Liver (tissue), 9 donors: ENCODE data around the gene PAXIP1. TPM values are rescaled to one million over a fixed set of nuclear protein-coding genes. Genes with fewer than 3 reads are reported as not detected.

Experiments
- DNase-seq: peaks from one replicate; pipeline ENCODE4 v3.0.0-alpha.2; 2017; ENCODE audit warnings: low spot score
- H3K27ac ChIP-seq, 2 donors: one replicate each; pipeline ENCODE4 v1.7.0; 2013; ENCODE audit warnings: inconsistent platforms in 2 of 2, low read length in 2 of 2, control low read depth in 1 of 2, low read depth in 1 of 2, mild to moderate bottlenecking in 1 of 2
- H3K27me3 ChIP-seq, 4 donors: one replicate each; pipeline versions ENCODE4 v1.6.1 to v1.7.0; 2013; ENCODE audit warnings: low read length in 3 of 4, inconsistent platforms in 1 of 4, mild to moderate bottlenecking in 1 of 4, moderate library complexity in 1 of 4; ENCODE audit not compliant: control insufficient read depth in 4 of 4, insufficient read depth in 4 of 4
- H3K36me3 ChIP-seq, 4 donors: one replicate each; pipeline versions ENCODE4 v1.6.1 to v1.7.0; 2013; ENCODE audit warnings: low read length in 3 of 4, mild to moderate bottlenecking in 3 of 4, low read depth in 1 of 4, moderate library complexity in 1 of 4; ENCODE audit not compliant: control insufficient read depth in 4 of 4, insufficient read depth in 3 of 4
- H3K4me1 ChIP-seq, 4 donors: one replicate each; pipeline versions ENCODE4 v1.6.1 to v1.7.0; 2013; ENCODE audit warnings: low read length in 3 of 4, mild to moderate bottlenecking in 3 of 4, moderate library complexity in 1 of 4; ENCODE audit not compliant: control insufficient read depth in 4 of 4, insufficient read depth in 4 of 4
- H3K4me3 ChIP-seq, 3 donors: one replicate each; pipeline versions ENCODE4 v1.6.1 to v1.7.0; 2013; ENCODE audit warnings: low read length in 3 of 3, control low read depth in 1 of 3, low read depth in 1 of 3, mild to moderate bottlenecking in 1 of 3
- H3K9ac ChIP-seq, 2 donors: one replicate each; pipeline ENCODE4 v1.7.0; 2013; ENCODE audit warnings: low read length in 2 of 2, mild to moderate bottlenecking in 2 of 2, moderate library complexity in 2 of 2, control low read depth in 1 of 2, low read depth in 1 of 2
- H3K9me3 ChIP-seq, 4 donors: one replicate each; pipeline versions ENCODE4 v1.6.1 to v1.7.0; 2013; ENCODE audit warnings: low read length in 3 of 4; ENCODE audit not compliant: control insufficient read depth in 4 of 4
- ATF3 ChIP-seq: IDR thresholded peaks from 2 replicates; pipeline ENCODE4 v1.6.1; 2016; ENCODE audit warnings: antibody characterized with exemption
- CTCF ChIP-seq: fragments of 150-350 bp; IDR thresholded peaks from 2 replicates; pipeline ENCODE4 v1.5.1; 2017; ENCODE audit warnings: improper control_type of control experiment, low read depth, low read length; ENCODE audit not compliant: missing input control
- EGR1 ChIP-seq, 2 donors: IDR thresholded peaks; 2 replicates each; pipeline ENCODE4 v1.6.1; 2016 to 2018; ENCODE audit warnings: antibody characterized with exemption in 2 of 2, low read depth in 2 of 2
- FOXA1 ChIP-seq: IDR thresholded peaks from 2 replicates; pipeline ENCODE4 v1.6.1; 2016; ENCODE audit warnings: antibody characterized with exemption
- GABPA ChIP-seq, 2 donors: IDR thresholded peaks in 1 of 2; conservative IDR thresholded peaks in 1 of 2; 2 replicates each; pipeline ENCODE4 v1.6.1; 2016; ENCODE audit warnings: antibody characterized with exemption in 2 of 2, mild to moderate bottlenecking in 1 of 2, moderate library complexity in 1 of 2
- HNF4A ChIP-seq, 2 donors: conservative IDR thresholded peaks; 2 replicates each; pipeline ENCODE4 v1.6.1; 2016; ENCODE audit warnings: antibody characterized with exemption in 2 of 2, mild to moderate bottlenecking in 2 of 2
- HNF4G ChIP-seq: IDR thresholded peaks from 2 replicates; pipeline ENCODE4 v1.6.1; 2016; ENCODE audit warnings: antibody characterized with exemption
- JUND ChIP-seq, 2 donors: IDR thresholded peaks; 2 replicates each; pipeline ENCODE4 v1.6.1; 2016; ENCODE audit warnings: antibody characterized with exemption in 2 of 2
- MAX ChIP-seq: IDR thresholded peaks from 2 replicates; pipeline ENCODE4 v1.6.1; 2016; ENCODE audit warnings: antibody characterized with exemption
- NR2F2 ChIP-seq: IDR thresholded peaks from 2 replicates; pipeline ENCODE4 v1.6.1; 2016; ENCODE audit warnings: antibody characterized with exemption
- RAD21 ChIP-seq, 2 donors: IDR thresholded peaks; 2 replicates each; pipeline ENCODE4 v1.6.1; 2016; ENCODE audit warnings: antibody characterized with exemption in 2 of 2, mild to moderate bottlenecking in 2 of 2
- RXRA ChIP-seq, 2 donors: IDR thresholded peaks; 2 replicates each; pipeline ENCODE4 v1.6.1; 2017 to 2018; ENCODE audit warnings: antibody characterized with exemption in 2 of 2, mild to moderate bottlenecking in 1 of 2
- SP1 ChIP-seq: IDR thresholded peaks from 2 replicates; pipeline ENCODE4 v1.6.1; 2018; ENCODE audit warnings: antibody characterized with exemption, mild to moderate bottlenecking
- TAF1 ChIP-seq: conservative IDR thresholded peaks from 2 replicates; pipeline ENCODE4 v1.6.1; 2016; ENCODE audit warnings: antibody characterized with exemption, mild to moderate bottlenecking
- YY1 ChIP-seq: IDR thresholded peaks from 2 replicates; pipeline ENCODE4 v1.6.1; 2016; ENCODE audit warnings: antibody characterized with exemption, mild to moderate bottlenecking
- ZBTB33 ChIP-seq: IDR thresholded peaks from 2 replicates; pipeline ENCODE4 v1.6.1; 2016; ENCODE audit warnings: antibody characterized with exemption
- WGBS: extraction: QIAGEN DNeasy Blood & Tissue Kit; methylation state at CpG from one replicate; pipeline ENCODE4 v1.1.7; 2013; 5-methylcytosine and 5-hydroxymethylcytosine counted together
- polyA plus RNA-seq, 2 donors: library from polyadenylated mRNA; stranded (reverse) in 1 of 2; unstranded in 1 of 2; fragments of 200-250 nt in 1 of 2; fragments of >200 nt in 1 of 2; fragmentation: Nextera tagmentation in 1 of 2; extraction: Ambion mirVana in 1 of 2; gene quantifications; one replicate each; pipeline versions ENCODE4 v1.2.1 to v1.2.3, GENCODE V29; 2013 to 2015
- total RNA-seq, 2 donors: library from RNA; depleted of rRNA; stranded (reverse); fragments of >200 nt; gene quantifications; one replicate each; pipeline ENCODE4 v1.2.3, GENCODE V29; 2014
- donor health status: healthy.
- donor health status: healthy.
- donor health status: healthy.
- donor health status: healthy.
- donor health status: healthy.

Gene PAXIP1
- total and polyA plus RNA-seq, 4 donors = 2.0 to 10.1 (median 5.8) TPM

- 89% methylated on average over 2 of the region's 2 CpGs for WGBS
- H3K4me3 ChIP-seq = no peak overlapping the region
- peaks cover 3 to 36% (median 18%) of the 10 kb centered on the region in 4 donors for H3K36me3 ChIP-seq
These were observed 7.9 kb downstream of the PAXIP1 start for GRCh38 chr7:154994996-154995395.

GRCh38 chr7:154990964-154991540 is 11.9 kb downstream of the PAXIP1 start:
- DNase-seq = no peak
- peaks cover 0 to 20% (median 6%) of the 10 kb centered on the region in 4 donors for H3K36me3 ChIP-seq
- TF ChIP-seq ATF3 (no peak), GABPA (IDR thresholded peaks at IDR 0.05 in 1 of 2, conservative IDR thresholded peaks at IDR 0.05 in 1 of 2) (no peak), SP1 (no peak), MAX (no peak), FOXA1 (no peak)
- WGBS = 86% methylated on average over 3 of the region's 3 CpGs
- no peaks in the 10 kb centered on the region for H3K27me3 ChIP-seq
- H3K27ac ChIP-seq = no peak overlapping the region
- no peak overlapping the region for H3K9ac ChIP-seq
- H3K4me3 ChIP-seq = no peak overlapping the region
- no peaks in the 10 kb centered on the region for H3K9me3 ChIP-seq
- peaks cover 0 to 3% (median 2%) of the 10 kb centered on the region in 4 donors for H3K4me1 ChIP-seq

More at GRCh38 chr7:154994996-154995395, 7.9 kb downstream of the PAXIP1 start:
- H3K9me3 ChIP-seq = no peaks in the 10 kb centered on the region
- DNase-seq = no peak
- TF ChIP-seq CTCF (no peak), SP1 (no peak), JUND (IDR thresholded peaks at IDR 0.05) (no peak), EGR1 (IDR thresholded peaks at IDR 0.05; ENCODE audit: low read depth in 2 of 2) (no peak), RAD21 (IDR thresholded peaks at IDR 0.05) (no peak), FOXA1 (no peak), RXRA (IDR thresholded peaks at IDR 0.05) (no peak), TAF1 (no peak), YY1 (no peak), HNF4G (no peak)
- H3K27me3 ChIP-seq = no peaks in the 10 kb centered on the region
- no peak overlapping the region for H3K27ac ChIP-seq
- no peak overlapping the region for H3K9ac ChIP-seq
- H3K4me1 ChIP-seq = no peaks in the 10 kb centered on the region

GRCh38 chr7:154987571-154987970 is 15.4 kb downstream of the PAXIP1 start:
- peaks cover 0 to 2% (median under 1%) of the 10 kb centered on the region in 4 donors for H3K36me3 ChIP-seq
- WGBS = 77% methylated on average over 3 of the region's 3 CpGs
- no peaks in the 10 kb centered on the region for H3K9me3 ChIP-seq
- H3K27me3 ChIP-seq = no peaks in the 10 kb centered on the region
- H3K27ac ChIP-seq = no peak overlapping the region
- peaks cover 0 to 4% (median 4%) of the 10 kb centered on the region in 4 donors for H3K4me1 ChIP-seq
- H3K4me3 ChIP-seq = no peak overlapping the region
- H3K9ac ChIP-seq = no peak overlapping the region
- no peak for DNase-seq
- no peak for TF ChIP-seq SP1
- no peak for TF ChIP-seq HNF4A (conservative IDR thresholded peaks at IDR 0.05)
- no peak for TF ChIP-seq ZBTB33
- no peak for TF ChIP-seq CTCF
- no peak for TF ChIP-seq YY1
- no peak for TF ChIP-seq TAF1
- no peak for TF ChIP-seq FOXA1
- no peak for TF ChIP-seq ATF3
- TF ChIP-seq JUND (IDR thresholded peaks at IDR 0.05) = no peak
- no peak for TF ChIP-seq MAX
- no peak for TF ChIP-seq NR2F2
- TF ChIP-seq RAD21 (IDR thresholded peaks at IDR 0.05) = no peak
- TF ChIP-seq HNF4G = no peak
- TF ChIP-seq EGR1 (IDR thresholded peaks at IDR 0.05; ENCODE audit: low read depth in 2 of 2) = no peak
